SHP77 (cell line): ENCODE data around the gene SPSB1.

Source experiments
- DNase-seq, 2 experiments: peaks; one replicate each; lab custom pipeline; 2025; lab: John Stamatoyannopoulos, UW

SPSB1 gene

GRCh38 chr1:9391620-9392019 lies 98.9 kb downstream of the SPSB1 start:
- DNase-seq, result no peak

- DNase-seq, result no peak
Measured at GRCh38 chr1:9394010-9394409, 101.3 kb downstream of the SPSB1 start.

- no peak for DNase-seq
Measured at GRCh38 chr1:9395018-9395417, 102.3 kb downstream of the SPSB1 start.

- no peak for DNase-seq
Measured at GRCh38 chr1:9397047-9397446, 104.4 kb downstream of the SPSB1 start.

GRCh38 chr1:9397997-9398526 lies 105.4 kb downstream of the SPSB1 start:
- DNase-seq, result no peak

- DNase-seq, result peak; percentile 91 to 94
Measured at GRCh38 chr1:9399510-9400424, 107.1 kb downstream of the SPSB1 start.

- DNase-seq, result peak; percentile 57 to 65
Measured at GRCh38 chr1:9400425-9401079, 107.9 kb downstream of the SPSB1 start.

- DNase-seq, result no peak
Measured at GRCh38 chr1:9401080-9401453, 108.4 kb downstream of the SPSB1 start.

GRCh38 chr1:9402256-9402616 lies 109.5 kb downstream of the SPSB1 start:
- no peak for DNase-seq

GRCh38 chr1:9402717-9403225 lies 110.1 kb downstream of the SPSB1 start:
- no peak for DNase-seq

GRCh38 chr1:9404117-9404914 lies 111.6 kb downstream of the SPSB1 start:
- no peak for DNase-seq

- peak in 1 of 2 experiments; percentile 41 for DNase-seq
Measured at GRCh38 chr1:9406111-9406510, 113.4 kb downstream of the SPSB1 start.

- no peak for DNase-seq
Measured at GRCh38 chr1:9410737-9411297, 118.1 kb downstream of the SPSB1 start.

GRCh38 chr1:9413071-9413876 lies 120.6 kb downstream of the SPSB1 start:
- no peak for DNase-seq

- DNase-seq, result no peak
Measured at GRCh38 chr1:9413877-9414213, 121.2 kb downstream of the SPSB1 start.

- DNase-seq, result no peak
Measured at GRCh38 chr1:9416506-9416905, 123.8 kb downstream of the SPSB1 start.

- no peak for DNase-seq
Measured at GRCh38 chr1:9416918-9417500, 124.3 kb downstream of the SPSB1 start.

GRCh38 chr1:9417695-9418094 lies 125.0 kb downstream of the SPSB1 start:
- no peak for DNase-seq

GRCh38 chr1:9418851-9419250 lies 126.2 kb downstream of the SPSB1 start:
- no peak for DNase-seq
